H7 (cell line): ENCODE measurements around the gene BAIAP3. TPM values are rescaled to one million over a fixed set of nuclear protein-coding genes. Genes with fewer than 3 reads are reported as not detected.

Experiments
- DNase-seq: peaks from one replicate; pipeline ENCODE4 v3.0.0; 2012
- H3K27me3 ChIP-seq: 2 replicates; pipeline ENCODE4 v1.6.0; 2011; ENCODE audit warnings: mild to moderate bottlenecking, low read length; ENCODE audit not compliant: control insufficient read depth, insufficient read depth
- H3K36me3 ChIP-seq: replicated peaks from 2 replicates; pipeline ENCODE4 v1.5.1; 2011; ENCODE audit warnings: low read length; ENCODE audit not compliant: control insufficient read depth, insufficient read depth
- H3K4me3 ChIP-seq: 2 replicates; pipeline ENCODE4 v1.5.1; 2011; ENCODE audit warnings: low read depth, mild to moderate bottlenecking, control low read depth, low read length, moderate library complexity; ENCODE audit not compliant: insufficient read depth
- total RNA-seq: library from RNA; depleted of rRNA; stranded (reverse); fragments of >200 nt; shearing (Covaris generic); gene quantifications from 2 replicates; pipeline ENCODE4 v1.2.3, GENCODE V29; 2014

The BAIAP3 gene
- total RNA-seq, 1 experiment from 2014 or later, result 2.6 TPM

GRCh38 chr16:1340730-1341494, 7.5 kb downstream of the BAIAP3 start:
- no peak for DNase-seq
- Histone ChIP-seq H3K36me3 (no peaks in the 10 kb centered on the region), H3K4me3 (no peak overlapping the region), H3K27me3 (peaks cover 21% of the 10 kb centered on the region)

DNA sequence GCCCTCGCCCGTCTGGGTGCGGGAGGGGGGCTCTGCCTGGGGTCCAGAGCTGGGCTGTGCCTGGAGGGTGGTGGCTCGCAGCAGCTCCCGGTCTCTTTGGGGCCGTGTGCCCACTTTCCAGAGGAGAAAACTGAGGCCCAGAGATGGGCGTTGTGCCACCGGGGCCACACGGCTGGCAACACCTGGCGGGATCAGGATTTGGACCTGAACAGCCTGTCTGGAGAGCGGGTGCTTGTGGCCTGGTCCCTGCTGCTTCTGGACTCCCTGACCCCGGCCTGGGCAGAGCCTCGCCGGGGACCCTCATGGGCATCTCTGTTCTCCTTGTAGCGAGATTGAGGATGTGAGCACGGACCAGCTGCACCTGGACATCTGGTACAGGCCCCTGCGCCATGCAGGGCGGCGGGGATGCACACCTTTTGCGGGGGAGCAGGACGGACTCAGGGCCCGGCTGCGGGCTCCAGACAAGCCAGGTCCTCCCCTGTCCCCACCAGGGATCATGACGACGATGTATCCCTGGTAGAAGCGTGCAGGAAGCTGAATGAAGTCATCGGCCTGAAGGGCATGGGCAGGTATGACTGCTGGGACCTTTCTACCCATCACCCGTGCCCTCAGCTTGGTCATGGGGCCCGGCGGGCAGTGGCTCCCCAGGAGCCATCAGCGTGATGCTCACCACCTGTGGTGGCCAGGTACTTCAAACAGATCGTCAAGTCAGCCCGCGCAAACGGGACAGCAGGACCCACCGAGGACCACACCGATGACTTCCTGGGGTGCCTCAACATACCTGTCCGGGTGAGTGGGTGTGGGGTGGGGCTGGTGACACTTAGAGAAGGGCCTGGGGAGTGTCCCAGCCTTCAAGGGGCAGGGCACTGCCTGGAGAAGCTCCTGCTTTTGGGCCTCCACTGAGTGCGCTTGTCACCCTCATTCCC, 8.3 kb downstream of the BAIAP3 start:
- peaks cover 16% of the 10 kb centered on the region for H3K27me3 ChIP-seq
- H3K36me3 ChIP-seq, result no peaks in the 10 kb centered on the region
- H3K4me3 ChIP-seq, result no peak overlapping the region
- DNase-seq, result no peak

- no peaks in the 10 kb centered on the region; the same call in 1 of the 2 replicates for H3K36me3 ChIP-seq
- peak; percentile 100 for DNase-seq
- peak overlapping the region; percentile 28; the same call in 1 of the 2 replicates for H3K4me3 ChIP-seq
- H3K27me3 ChIP-seq, result peaks cover 16% of the 10 kb centered on the region
These were observed 9.3 kb downstream of the BAIAP3 start for GRCh38 chr16:1342526-1343427.

GRCh38 chr16:1343428-1344242, 10.2 kb downstream of the BAIAP3 start:
- peak overlapping the region; percentile 28; the same call in 1 of the 2 replicates for H3K4me3 ChIP-seq
- DNase-seq, result peak; percentile 81
- no peaks in the 10 kb centered on the region; the same call in none of the 2 replicates for H3K36me3 ChIP-seq
- peaks cover 16% of the 10 kb centered on the region for H3K27me3 ChIP-seq

GRCh38 chr16:1344499-1344898, 11.1 kb downstream of the BAIAP3 start:
- Histone ChIP-seq H3K27me3 (peaks cover 16% of the 10 kb centered on the region), H3K36me3 (peaks cover 4% of the 10 kb centered on the region), H3K4me3 (no peak overlapping the region)
- no peak for DNase-seq

- peaks cover 4% of the 10 kb centered on the region for H3K36me3 ChIP-seq
- DNase-seq, result no peak
- peaks cover 16% of the 10 kb centered on the region for H3K27me3 ChIP-seq
- no peak overlapping the region for H3K4me3 ChIP-seq
These were observed 11.6 kb downstream of the BAIAP3 start for GRCh38 chr16:1345087-1345486.

- Histone ChIP-seq H3K36me3 (peaks cover 5% of the 10 kb centered on the region), H3K4me3 (no peak overlapping the region), H3K27me3 (peaks cover 16% of the 10 kb centered on the region)
- DNase-seq, result no peak
These were observed 12.4 kb downstream of the BAIAP3 start for GRCh38 chr16:1345651-1346421.

GRCh38 chr16:1346422-1347285, 13.2 kb downstream of the BAIAP3 start:
- H3K27me3 ChIP-seq, result peaks cover 16% of the 10 kb centered on the region
- peaks cover 5% of the 10 kb centered on the region for H3K36me3 ChIP-seq
- no peak for DNase-seq
- H3K4me3 ChIP-seq, result no peak overlapping the region

DNA sequence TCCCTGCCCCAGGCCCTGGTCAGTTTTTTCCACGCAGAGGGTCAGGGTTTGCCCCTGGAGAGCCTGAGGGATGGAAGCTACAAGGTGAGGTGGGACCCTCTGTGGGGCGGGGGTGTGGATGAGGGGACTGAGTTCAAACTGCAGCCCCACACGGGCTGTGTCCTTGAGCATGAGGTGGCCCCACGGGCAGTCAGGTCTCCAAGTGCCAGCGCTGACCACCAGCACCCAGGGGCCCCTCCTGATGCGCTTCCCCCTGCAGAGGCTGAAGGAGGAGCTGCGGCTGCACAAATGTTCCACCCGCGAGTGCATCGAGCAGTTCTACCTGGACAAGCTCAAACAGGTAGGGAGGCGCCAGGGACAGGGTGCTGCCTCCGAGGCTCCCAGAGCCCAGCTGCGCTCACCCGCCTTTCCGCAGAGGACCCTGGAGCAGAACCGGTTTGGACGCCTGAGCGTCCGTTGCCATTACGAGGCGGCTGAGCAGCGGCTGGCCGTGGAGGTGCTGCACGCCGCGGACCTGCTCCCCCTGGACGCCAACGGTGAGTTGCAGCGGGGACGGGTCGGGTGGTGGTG, 13.9 kb downstream of the BAIAP3 start:
- Histone ChIP-seq H3K36me3 (peaks cover 5% of the 10 kb centered on the region), H3K27me3 (peaks cover 12% of the 10 kb centered on the region), H3K4me3 (no peak overlapping the region)
- DNase-seq, result no peak

DNA sequence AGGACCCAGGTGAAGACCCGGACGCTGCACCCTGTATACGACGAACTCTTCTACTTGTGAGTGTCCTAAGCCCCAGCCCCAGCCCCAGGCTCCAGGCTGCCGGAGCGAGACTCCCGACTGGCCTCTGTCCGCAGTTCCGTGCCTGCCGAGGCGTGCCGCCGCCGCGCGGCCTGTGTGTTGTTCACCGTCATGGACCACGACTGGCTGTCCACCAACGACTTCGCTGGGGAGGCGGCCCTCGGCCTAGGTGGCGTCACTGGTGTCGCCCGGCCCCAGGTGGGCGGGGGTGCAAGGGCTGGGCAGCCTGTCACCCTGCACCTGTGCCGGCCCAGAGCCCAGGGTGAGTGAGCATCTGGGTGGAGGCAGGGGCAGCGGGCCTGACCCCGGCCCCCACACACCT, 14.5 kb downstream of the BAIAP3 start:
- no peak overlapping the region for H3K4me3 ChIP-seq
- DNase-seq, result no peak
- H3K27me3 ChIP-seq, result peaks cover 10% of the 10 kb centered on the region
- H3K36me3 ChIP-seq, result peaks cover 5% of the 10 kb centered on the region

DNA sequence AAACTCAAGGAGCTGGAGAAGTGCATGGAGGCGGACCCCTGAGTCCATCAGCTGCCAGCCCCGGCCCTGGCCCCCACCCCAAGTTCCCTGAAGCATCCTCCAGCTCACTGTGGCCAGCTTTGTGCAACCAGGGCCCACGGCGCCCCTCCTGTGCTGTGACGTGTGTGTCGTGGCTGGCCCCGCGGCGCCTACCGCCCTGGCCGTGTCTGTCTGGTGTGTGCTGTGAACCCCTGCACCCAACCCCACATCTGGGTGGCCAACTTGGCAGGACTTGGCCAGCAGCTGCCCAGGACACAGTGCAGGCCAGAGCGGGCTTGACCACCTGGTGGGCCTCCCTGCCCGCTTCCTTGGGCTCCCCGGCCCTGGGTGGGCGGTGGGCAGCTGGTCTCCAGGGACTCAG, 15.0 kb downstream of the BAIAP3 start:
- no peak for DNase-seq
- H3K27me3 ChIP-seq, result peaks cover 8% of the 10 kb centered on the region
- H3K4me3 ChIP-seq, result no peak overlapping the region
- peaks cover 5% of the 10 kb centered on the region for H3K36me3 ChIP-seq

- Histone ChIP-seq H3K27me3 (peaks cover 4% of the 10 kb centered on the region; the same call in 1 of the 2 replicates), H3K4me3 (no peak overlapping the region), H3K36me3 (peaks cover 5% of the 10 kb centered on the region)
- no peak for DNase-seq
These were observed 15.5 kb downstream of the BAIAP3 start for GRCh38 chr16:1348926-1349325.
